Measurements from ENCODE around the gene RPL22.

DNA sequence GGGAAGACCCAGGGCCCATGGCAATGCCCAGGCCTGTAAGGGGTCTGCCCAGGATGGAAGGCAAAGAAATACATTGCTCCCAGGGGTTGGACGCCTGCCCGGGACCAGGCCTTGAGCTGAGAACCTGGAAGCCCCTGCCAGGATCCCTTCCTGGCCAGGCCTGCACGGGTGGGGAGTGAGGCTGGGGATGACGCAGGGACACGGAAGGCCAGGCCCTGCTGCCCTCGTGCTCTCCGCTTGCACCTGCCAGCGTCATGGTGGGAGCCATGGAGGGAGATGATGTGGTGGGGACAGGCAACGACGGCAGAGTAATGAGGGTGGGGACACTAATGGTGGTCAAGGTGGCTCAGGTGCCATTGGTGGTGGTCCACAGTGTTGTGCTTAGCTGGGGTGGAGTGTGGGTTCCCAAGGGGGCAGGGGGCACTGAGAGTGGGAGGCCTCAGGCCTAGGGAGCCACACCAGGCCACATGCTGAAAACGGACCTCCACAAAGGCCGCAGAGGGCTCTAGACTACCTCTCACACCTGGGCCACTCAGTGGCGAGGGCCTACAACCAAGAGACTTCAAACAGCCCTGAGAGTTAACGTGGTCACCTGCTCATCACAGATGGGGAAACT lies 48.9 kb upstream of the RPL22 start:
- TF ChIP-seq CHD1 (IDR thresholded peaks at IDR 0.05; ENCODE audit: low read depth, low read length) (no peak), POLR2A (IDR thresholded peaks at IDR 0.05; ENCODE audit: low read depth, low read length) (no peak), BHLHE40 (IDR thresholded peaks at IDR 0.05; ENCODE audit: low read depth, low read length) (no peak), CEBPB (IDR thresholded peaks at IDR 0.05; ENCODE audit: low read depth, low read length) (no peak)
- TF ChIP-seq, protein P1, sequence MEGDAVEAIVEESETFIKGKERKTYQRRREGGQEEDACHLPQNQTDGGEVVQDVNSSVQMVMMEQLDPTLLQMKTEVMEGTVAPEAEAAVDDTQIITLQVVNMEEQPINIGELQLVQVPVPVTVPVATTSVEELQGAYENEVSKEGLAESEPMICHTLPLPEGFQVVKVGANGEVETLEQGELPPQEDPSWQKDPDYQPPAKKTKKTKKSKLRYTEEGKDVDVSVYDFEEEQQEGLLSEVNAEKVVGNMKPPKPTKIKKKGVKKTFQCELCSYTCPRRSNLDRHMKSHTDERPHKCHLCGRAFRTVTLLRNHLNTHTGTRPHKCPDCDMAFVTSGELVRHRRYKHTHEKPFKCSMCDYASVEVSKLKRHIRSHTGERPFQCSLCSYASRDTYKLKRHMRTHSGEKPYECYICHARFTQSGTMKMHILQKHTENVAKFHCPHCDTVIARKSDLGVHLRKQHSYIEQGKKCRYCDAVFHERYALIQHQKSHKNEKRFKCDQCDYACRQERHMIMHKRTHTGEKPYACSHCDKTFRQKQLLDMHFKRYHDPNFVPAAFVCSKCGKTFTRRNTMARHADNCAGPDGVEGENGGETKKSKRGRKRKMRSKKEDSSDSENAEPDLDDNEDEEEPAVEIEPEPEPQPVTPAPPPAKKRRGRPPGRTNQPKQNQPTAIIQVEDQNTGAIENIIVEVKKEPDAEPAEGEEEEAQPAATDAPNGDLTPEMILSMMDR (conservative IDR thresholded peaks at IDR 0.05; ENCODE audit: low read depth, low read length), result no peak

Data from IMR-90 (cell line).